Measurements from ENCODE around the gene AP1G1.
"Not testable (repeated sequence)": the region's sequence is repeated elsewhere in the genome, so short reads cannot be mapped to it uniquely, and the experiment has no call there.

Gene AP1G1

DNA sequence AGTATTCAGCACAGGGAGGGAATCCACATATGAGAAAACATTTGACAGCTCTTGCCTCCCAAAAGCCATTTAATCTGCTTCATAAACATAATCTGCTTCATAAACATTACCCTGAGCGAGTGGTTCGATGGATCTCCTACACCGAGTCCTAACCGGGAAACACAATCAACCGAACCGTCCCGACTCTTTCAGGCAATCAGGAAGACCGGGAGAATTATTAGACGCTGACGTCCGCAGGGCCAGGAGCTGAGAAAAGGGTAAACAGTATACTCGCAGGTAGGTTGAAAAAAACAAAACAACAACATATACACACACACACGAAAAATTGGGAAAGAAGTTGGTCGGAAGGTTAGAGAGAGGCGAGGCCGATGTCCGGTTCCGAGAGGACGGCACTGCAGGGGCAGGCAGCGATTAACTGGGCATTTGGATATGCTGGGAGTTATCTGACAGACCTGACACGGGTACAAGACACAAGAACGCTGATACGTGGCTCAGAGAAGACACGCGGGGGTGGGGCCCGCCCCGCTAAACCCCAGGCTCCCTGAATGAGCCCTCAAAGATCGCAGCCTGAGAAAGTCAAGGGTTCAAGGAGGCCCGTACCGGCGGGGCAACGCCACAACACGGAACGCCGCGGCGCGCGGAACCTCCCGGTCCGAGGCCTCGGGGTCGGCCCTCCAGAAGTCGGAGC is 585 bp downstream of the AP1G1 start:
- no peak for DNase-seq

DNA sequence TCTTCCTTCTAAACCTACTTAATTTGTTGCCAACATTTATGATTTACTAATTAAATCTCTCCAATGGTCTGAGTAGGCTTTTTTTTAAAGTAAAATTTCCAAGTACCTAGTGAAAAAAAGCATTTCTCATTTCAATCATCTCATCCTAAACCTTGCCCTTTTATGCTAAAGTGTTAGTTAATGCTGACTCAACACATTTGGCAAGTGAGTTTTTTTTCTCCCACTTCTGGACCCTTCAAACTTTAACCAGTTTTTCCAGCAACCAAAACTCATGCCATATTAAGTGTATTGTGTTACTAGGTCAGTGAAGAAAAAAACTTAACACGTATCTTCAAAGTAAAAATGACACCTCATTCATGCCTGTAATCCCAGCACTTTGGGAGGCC is 5.3 kb downstream of the AP1G1 start:
- DNase-seq: no peak

DNA sequence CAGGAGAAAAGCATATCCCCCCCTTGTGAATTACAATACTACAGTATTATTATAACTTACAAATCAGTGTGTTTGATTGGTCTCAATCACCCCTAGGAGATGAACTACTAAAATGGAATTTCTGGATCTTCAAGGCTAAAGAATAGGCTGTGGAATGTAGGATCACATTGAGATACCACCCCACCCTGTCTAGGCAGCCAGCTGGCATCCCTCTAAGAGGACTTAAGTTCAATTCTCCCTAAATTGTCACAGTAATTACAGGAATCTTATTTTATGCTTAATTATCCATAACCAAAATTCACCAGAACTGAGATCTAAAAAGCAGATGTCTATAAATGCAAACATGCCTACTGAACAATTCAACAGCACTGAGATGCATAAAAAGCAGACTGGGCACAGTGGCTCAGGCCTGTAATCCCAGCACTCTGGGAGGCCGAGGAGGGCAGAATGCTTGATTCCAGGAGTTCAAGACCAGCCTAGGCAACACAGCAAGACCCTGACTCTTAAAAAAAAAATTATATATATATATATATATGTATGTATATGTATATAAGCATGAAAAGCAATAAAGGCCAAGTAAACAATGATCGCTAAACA is 12.0 kb downstream of the AP1G1 start:
- no peak for DNase-seq

DNA sequence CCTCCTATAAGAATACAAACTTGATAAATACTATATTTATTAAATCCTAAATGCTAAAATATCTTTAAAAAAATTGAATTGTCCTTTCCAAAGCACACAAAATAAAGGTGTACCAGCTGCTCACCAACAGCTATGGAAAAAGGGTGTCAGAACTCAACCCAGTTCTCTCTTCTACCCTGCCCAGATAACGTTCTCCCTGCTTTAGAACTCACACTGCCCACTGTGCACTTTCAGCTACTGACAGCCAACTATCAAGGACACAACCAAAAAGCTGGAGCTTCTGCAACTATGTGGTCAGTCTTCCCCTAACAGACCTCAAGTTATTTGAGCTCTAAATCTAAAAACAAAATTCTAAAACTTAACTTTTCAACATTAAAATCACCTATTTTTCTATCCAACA is 13.7 kb downstream of the AP1G1 start:
- no peak for DNase-seq

DNA sequence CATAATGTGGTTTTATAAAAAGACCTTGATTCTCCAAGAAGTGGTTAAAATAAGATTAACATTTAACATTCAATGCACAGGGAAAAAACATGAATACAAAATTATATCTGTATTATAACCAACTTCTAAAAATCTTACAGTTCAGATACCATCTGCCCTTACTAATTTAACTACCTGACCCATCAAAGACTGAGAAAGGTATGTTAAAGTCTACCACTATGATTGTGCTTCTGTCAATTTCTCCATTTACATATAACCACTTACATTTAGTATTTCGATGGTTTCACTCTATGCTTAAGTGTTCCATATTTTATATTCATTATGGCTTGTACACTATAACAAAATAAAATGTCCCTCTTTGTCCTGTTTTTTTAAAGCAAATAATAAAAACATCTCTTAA is 14.6 kb downstream of the AP1G1 start:
- no peak for DNase-seq

DNA sequence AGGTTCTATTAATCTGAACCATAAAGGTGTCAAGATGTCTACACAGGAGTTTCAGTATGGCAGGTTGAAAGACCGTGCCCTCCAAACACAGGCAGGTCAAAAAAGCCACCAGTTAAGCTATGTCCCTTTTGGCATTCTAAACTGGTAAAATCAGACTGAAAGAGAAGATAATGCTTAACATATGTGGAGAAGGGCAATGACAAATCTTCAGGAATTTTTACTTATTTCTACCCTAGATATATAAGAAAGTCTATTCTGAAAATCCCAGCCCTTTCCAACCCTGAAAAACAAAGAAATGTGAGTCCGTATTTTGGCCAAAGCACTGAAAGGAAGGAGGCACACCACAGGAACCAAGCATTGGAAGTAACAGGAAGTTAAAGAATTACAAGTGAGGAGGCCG is 16.5 kb downstream of the AP1G1 start:
- DNase-seq: no peak

DNA sequence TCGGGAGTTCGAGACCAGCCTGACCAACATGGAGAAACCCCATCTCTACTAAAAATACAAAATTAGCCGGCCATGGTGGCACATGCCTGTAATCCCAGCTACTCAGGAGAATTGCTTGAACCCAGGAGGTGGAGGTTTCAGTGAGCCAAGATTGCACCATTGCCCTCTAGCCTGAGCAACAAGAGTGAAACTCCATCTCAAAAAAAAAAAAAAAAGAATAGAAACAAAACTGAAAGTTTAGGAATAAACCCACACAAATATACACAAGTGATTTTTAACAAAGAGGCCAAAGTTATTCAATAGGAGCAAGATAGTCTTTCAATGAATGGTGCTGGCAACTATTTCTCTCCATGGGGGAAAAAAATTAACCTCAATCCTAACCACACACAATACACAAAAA is 18.3 kb downstream of the AP1G1 start:
- DNase-seq: not testable (repeated sequence)

DNA sequence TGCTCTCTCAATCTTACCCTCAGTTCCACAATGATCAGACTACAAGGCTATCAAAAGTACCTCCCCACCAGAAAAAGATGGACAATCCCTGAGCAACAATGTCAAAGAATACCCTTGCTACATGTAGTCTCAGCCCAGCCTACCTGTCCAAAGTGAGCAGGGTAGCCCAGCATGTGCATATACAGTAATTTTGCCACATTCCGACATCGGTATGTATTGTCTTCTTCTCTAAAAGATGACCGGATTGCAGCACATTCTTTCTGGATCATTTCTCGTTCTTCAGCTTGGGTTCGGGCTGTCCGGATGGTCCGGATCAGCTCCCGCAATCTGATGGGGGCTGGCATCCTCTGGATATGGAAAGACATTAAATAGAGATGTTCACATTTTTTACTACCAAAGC is 19.5 kb downstream of the AP1G1 start:
- no peak for DNase-seq

DNA sequence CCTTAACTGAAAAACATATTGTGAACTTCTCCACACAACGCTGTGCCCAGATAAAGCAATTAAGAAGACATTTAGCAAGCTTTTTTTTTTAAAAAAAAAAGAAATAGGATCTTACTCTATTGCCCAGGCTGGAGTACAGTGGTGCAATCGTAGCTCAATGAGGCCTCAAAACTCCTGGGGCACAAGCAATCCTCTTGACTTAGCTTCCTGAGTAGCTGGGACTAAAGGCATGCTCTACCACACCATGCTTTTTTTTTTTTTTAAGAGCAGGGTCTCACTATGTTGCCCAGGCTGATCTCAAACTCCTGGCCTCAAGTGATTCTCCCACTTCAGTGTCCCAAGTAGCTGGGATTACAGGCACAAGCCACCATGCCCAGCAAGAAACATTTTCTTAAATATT is 20.1 kb downstream of the AP1G1 start:
- DNase-seq: no peak

DNA sequence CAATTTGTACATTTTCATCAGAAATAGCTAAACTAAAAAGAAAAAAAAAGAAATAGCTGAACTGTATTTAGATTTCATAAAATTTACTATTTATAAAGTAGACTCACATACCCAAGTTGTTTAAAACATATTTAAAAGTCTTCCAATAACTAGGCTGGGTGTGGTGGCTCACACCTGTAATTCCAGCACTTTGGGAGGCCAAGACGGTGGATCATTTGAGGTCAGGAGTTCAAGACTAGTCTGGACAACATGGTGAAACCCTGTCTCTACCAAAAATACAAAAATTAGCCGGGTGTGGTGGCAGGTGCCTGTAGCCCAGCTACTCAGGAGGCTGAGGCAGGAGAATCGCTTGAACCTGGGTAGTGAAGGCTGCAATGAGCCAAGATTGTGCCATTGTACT is 23.5 kb downstream of the AP1G1 start:
- DNase-seq: not testable (repeated sequence)

DNA sequence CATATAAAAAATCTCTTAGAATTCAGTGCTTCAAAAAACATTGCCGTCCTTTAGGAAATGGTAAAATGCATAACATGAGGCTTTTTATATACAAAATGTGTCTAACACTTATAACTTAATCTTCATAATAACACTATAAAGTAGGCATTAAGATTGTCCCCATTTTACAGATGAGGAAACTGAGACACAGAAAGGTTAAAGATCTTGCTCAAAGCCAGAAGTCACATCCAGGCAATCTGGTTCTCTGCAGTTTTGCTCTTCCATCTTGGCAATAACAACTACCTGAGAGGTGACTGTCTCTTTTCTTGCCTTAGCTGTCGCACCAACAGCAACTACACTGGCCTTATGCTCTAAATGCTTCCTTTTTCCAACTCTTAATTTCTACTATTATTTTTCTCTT is 24.5 kb downstream of the AP1G1 start:
- DNase-seq: no peak

DNA sequence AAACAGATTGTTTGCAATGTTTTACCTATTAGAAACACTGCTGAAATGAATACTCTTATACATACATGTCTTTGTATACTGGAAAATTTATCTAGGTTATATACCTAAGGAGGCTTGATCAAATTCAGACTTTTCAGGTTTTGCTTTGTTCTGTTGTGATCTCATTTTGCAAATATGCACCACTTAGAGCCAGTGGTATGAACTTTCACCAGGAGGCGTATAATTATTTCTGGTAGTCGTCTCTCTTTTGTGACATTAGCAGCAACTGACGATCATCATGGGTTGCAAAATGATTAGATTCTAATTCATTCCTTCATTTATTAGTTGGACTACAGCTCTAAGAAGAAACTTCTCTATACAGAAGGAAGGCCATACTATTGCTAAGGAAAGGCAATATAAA is 26.9 kb downstream of the AP1G1 start:
- DNase-seq: no peak

DNA sequence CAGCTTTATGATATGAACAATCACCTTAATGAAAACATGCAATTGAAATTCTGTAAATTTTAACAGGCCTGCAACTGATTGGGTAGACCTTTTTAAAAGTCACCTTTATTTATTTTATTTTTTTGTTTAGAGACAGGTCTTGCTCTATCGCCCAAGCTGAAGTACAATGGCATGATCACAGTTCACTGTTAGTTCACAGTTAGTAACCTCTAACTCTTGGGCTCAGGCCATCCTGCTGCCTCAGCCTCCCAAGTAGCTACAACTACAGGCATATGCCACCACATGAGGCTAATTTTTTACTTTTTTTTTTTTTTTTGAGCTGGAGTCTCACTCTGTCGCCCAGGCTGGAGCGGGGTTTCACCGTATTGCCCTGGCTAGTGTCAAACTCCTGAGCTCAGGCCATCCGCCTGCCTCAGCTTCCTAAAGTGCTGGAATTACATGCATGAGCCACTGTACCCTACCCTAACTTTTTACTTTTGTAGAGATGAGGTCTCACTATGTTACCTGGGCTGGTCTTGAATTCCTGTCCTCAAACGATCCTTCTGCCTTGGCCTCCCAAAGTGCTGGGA is 28.0 kb downstream of the AP1G1 start:
- DNase-seq: no peak

DNA sequence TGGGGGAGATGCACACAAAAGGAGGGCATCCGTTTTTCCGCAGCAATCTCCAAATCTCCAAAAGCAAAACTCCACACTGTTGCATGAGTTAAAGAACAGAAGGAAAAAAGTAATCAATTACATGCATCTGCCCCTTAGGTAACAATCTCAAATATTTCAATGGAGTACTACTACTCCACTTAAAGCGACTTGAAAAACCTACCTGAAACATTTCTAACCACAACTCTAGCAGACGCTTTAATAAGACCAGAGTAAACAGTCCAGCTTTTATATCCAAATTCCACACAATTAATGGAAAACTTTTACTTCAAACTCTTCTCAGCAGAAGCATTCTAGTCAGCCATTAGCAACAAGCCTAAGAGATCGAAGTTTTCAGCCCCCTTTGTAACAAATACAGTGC is 29.9 kb downstream of the AP1G1 start:
- no peak for DNase-seq

DNA sequence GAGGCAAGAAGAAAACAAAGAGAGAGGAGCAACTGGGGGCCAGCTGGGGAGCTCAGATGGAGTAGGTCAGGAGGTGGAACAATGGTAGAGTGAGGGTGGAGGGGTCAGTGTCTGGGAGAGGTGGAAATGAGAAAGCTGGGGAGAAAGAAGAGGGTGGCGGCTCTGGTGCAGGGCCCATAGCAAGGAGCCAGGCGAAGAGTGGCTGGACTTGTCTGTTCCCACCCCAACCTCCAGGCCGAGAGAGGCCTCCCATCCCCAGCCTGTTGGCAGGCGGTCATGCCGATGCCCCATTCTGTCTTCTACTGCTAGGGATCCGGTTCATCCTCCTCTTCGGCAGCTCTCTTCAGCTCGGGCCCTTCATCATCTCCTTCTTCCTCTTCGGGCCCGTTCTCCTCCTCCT is 31.3 kb downstream of the AP1G1 start:
- DNase-seq: no peak

DNA sequence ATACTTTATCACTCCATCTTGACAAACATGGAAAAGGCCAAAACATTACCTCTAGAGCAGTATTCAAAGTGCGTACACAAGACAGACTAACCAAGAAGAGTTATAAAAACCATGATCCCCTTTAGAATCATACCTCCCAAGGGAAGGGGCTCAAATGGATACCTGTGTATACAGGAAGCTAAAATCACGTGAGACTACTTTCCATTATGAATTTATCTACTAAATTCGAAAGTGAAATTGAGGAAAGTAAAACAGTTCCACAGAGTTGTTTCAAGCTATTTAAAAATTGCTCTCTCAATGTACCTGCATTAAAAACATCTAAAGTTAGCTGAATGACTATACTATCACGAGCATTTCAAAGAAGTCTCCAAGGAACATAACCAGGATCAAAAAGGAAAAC is 32.7 kb downstream of the AP1G1 start:
- DNase-seq: no peak

DNA sequence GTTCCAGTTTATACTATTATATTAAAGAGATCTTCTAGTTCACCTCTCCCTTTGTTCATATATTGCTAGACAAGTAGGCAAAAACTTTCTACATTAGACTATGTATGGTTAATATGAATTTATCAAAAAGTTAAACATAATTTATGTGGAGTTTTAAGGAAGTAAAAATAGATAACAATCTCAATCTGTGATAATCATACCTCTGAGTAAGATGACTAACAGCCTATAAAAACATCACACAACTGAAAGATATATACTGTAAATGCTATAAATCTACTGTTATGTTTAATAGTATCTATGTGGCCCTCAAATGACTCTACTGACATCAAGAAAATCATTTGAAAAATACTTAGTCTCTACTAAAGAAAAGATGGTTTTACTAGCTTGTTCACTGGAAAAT is 37.1 kb downstream of the AP1G1 start:
- no peak for DNase-seq

DNA sequence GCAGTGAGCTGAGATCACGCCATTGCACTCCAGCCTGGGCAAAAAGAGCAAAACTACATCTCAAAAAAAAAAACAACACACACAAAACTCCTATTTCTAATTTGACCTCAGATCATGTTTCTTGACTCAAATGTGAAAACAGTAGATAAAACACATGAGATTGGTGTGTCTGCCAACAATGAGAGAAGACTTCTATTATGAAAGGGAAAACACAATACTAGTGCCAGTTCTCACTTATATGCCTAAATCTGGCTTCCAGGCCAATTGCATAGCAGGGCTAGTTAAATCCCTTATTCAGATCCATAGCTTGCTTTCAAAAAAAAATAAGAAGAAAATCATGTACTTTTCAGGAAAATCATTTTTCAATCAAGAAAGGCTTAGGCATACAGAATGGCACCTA is 39.4 kb downstream of the AP1G1 start:
- no peak for DNase-seq

DNA sequence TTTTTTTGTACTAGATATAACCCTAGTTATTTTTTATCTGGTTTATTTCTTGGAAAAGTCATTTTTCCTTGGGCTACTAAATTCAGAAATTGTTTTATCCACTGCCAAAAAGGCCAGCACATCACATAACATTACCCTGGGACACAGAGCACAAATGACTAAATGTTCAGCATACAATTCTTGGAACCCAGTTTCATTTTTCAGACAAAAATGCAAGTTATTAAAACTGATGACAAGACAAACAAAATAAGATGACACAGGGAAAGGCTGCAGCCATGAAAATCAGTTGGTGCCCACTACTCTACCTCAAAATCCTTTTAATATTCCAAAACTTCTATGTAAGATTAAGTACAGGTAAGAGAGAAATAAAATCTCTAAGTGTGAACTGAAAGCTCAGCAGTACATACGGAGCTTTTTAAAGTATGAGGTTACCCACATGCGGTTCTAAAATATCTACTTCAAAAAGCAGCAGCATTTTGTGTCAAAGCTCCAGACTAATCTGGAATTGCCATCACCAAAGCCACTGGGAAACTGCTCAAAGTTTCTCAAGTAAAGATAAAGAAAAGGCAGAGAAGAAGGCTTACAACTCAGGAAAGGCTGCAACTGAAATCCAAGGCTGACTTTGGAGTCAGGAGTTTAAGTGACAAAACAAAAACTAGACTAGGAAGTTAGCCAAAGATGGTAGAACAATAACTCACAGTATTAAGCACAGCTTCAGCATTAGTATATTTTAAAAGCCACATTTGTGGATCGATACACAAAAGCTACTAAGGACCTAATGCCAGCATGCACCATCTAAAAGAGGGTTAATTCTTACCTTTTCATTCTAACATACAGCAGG is 41.4 kb downstream of the AP1G1 start:
- DNase-seq: no peak

DNA sequence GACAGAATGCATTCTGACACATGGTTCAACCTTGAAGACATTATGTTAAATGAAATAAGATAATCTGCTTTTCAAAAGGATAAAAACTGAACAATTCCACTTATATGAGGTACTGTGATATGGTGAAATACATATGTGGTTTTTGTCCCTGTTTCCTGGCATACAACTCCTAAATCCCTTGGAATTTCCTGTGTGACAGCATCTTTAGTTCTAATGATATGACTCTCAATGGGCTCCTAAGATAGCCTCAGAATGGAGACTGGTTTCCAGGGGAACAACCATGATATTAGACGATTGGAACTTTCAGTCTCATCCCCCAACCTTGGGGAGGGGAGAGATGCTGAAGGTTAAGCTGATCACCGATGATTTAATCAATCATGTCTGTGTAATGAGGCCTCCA is 46.4 kb downstream of the AP1G1 start:
- no peak for DNase-seq

DNA sequence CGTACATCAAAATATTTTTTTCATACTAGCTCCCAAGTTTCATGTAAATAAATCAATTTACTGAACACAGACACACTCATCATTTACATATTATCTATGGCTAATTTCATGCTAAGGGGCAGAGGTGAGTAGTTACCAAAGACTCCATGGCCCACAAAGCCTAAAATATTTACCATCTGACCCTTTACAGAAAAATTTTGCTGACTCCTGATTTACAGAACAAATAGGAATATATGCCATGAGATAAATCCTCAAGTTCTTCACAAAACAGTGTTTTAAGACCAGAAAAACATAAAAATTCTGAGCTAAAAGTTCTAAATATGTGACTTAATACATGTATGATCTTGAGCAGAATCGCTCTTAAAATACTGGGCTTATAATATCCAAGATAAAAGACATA is 47.5 kb downstream of the AP1G1 start:
- no peak for DNase-seq

DNA sequence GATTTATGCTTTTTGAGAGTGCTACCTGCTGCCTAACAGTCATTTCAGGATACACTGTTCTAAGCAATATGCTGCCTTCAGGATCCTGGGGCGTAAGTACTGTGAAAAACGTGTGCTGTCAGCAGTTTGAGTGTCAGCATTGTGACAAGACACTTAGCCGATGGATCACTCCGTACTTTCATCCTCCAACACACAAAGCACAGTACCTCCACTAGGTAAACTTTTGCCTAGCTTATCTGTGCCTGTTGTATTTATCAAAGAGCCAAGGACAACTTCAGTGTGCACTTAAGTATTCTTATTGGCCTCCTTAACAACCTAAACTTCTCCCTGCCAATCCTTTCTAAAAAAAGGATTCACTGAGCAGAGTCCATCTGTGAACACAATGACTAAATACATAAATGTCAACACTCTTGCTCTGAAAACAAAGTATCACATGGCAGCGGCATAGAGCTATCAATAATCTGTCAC is 50.3 kb downstream of the AP1G1 start:
- no peak for DNase-seq

DNA sequence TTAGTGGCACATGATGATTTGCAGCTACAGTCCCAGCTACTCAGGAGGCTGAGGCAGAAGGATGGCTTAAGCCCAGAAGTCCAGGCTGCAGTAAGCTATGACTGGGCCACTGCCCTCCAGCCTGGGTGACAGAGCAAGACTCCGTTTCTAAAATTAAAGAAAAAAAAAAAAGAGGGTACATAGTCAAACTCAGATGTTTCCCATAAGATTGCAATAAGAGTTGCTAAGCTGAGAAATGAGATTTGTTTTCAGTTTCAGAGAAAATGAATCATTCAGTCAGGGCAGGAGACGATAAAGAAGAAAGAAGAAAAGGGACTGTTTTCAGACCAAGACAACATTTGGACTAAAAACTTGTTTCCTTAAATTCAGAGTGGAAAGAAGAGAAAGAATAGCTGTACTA is 54.0 kb downstream of the AP1G1 start:
- no peak for DNase-seq

DNA sequence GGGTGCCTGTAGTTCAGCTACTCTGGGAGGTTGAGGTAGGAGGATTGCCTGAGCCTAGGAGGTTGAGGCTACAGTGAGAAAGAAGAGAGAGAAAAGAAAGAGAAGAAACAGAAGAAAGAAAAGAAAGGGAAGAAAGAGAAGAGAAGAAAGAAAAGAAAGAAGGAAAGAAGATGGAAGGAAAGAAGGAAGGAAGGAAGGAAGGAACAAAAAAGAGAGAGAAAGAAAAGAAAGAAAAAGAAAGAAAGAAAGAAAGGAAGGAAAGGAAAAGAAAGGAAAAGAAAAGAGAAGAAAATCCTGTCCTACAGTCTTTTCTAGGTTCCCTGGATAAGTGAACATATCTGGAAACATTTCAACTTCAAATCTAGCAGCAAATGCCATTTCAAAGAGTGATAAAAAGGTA is 54.5 kb downstream of the AP1G1 start:
- no peak for DNase-seq
